ENCODE measurements around the gene F2RL1. TPM values are rescaled to one million over a fixed set of nuclear protein-coding genes. Genes with fewer than 3 reads are reported as not detected.

Gene F2RL1
- total RNA-seq, 1 donor from 2014 or later: 0.42 TPM

- Mint-ChIP-seq H3K9me3 (ENCODE audit: unreplicated experiment) (peaks cover 5% of the 10 kb centered on the region), H3K27me3 (ENCODE audit: unreplicated experiment) (peaks cover 4% of the 10 kb centered on the region), H3K27ac (ENCODE audit: unreplicated experiment) (no peak overlapping the region), H3K36me3 (ENCODE audit: unreplicated experiment) (peaks cover 4% of the 10 kb centered on the region), H3K4me1 (ENCODE audit: low read depth, unreplicated experiment) (no peaks in the 10 kb centered on the region), H3K4me3 (ENCODE audit: unreplicated experiment) (no peak overlapping the region)
- no peak for TF ChIP-seq CTCF (IDR thresholded peaks at IDR 0.05; ENCODE audit: partially characterized antibody, unreplicated experiment)
- DNase-seq: no peak
Measured at GRCh38 chr5:76789991-76790581, 28.7 kb upstream of the F2RL1 start.

GRCh38 chr5:76790632-76791290 lies 28.1 kb upstream of the F2RL1 start:
- Mint-ChIP-seq H3K27ac (ENCODE audit: unreplicated experiment) (no peak overlapping the region), H3K4me1 (ENCODE audit: low read depth, unreplicated experiment) (no peaks in the 10 kb centered on the region), H3K27me3 (ENCODE audit: unreplicated experiment) (peaks cover 4% of the 10 kb centered on the region), H3K9me3 (ENCODE audit: unreplicated experiment) (peaks cover 5% of the 10 kb centered on the region), H3K36me3 (ENCODE audit: unreplicated experiment) (peaks cover 4% of the 10 kb centered on the region), H3K4me3 (ENCODE audit: unreplicated experiment) (no peak overlapping the region)
- DNase-seq: no peak
- TF ChIP-seq CTCF (IDR thresholded peaks at IDR 0.05; ENCODE audit: partially characterized antibody, unreplicated experiment): no peak

GRCh38 chr5:76791461-76791860 lies 27.4 kb upstream of the F2RL1 start:
- no peak for DNase-seq
- no peaks in the 10 kb centered on the region for H3K4me1 Mint-ChIP-seq (ENCODE audit: low read depth, unreplicated experiment)
- no peak overlapping the region for H3K27ac Mint-ChIP-seq (ENCODE audit: unreplicated experiment)
- peaks cover 5% of the 10 kb centered on the region for H3K9me3 Mint-ChIP-seq (ENCODE audit: unreplicated experiment)
- H3K27me3 Mint-ChIP-seq (ENCODE audit: unreplicated experiment): peaks cover 4% of the 10 kb centered on the region
- H3K4me3 Mint-ChIP-seq (ENCODE audit: unreplicated experiment): no peak overlapping the region
- peaks cover 4% of the 10 kb centered on the region for H3K36me3 Mint-ChIP-seq (ENCODE audit: unreplicated experiment)
- no peak for TF ChIP-seq CTCF (IDR thresholded peaks at IDR 0.05; ENCODE audit: partially characterized antibody, unreplicated experiment)

- Mint-ChIP-seq H3K4me3 (ENCODE audit: unreplicated experiment) (no peak overlapping the region), H3K4me1 (ENCODE audit: low read depth, unreplicated experiment) (no peaks in the 10 kb centered on the region), H3K27ac (ENCODE audit: unreplicated experiment) (no peak overlapping the region), H3K27me3 (ENCODE audit: unreplicated experiment) (peaks cover 4% of the 10 kb centered on the region), H3K36me3 (ENCODE audit: unreplicated experiment) (no peaks in the 10 kb centered on the region), H3K9me3 (ENCODE audit: unreplicated experiment) (no peaks in the 10 kb centered on the region)
- TF ChIP-seq CTCF (IDR thresholded peaks at IDR 0.05; ENCODE audit: partially characterized antibody, unreplicated experiment): no peak
- no peak for DNase-seq
Measured at GRCh38 chr5:76794871-76795270, 24.0 kb upstream of the F2RL1 start.

GRCh38 chr5:76799588-76799987 lies 19.2 kb upstream of the F2RL1 start:
- H3K9me3 Mint-ChIP-seq (ENCODE audit: unreplicated experiment): peaks cover 5% of the 10 kb centered on the region
- H3K27me3 Mint-ChIP-seq (ENCODE audit: unreplicated experiment): no peaks in the 10 kb centered on the region
- H3K4me3 Mint-ChIP-seq (ENCODE audit: unreplicated experiment): no peak overlapping the region
- no peaks in the 10 kb centered on the region for H3K36me3 Mint-ChIP-seq (ENCODE audit: unreplicated experiment)
- TF ChIP-seq CTCF (IDR thresholded peaks at IDR 0.05; ENCODE audit: partially characterized antibody, unreplicated experiment): no peak
- no peak overlapping the region for H3K27ac Mint-ChIP-seq (ENCODE audit: unreplicated experiment)
- DNase-seq: no peak
- no peaks in the 10 kb centered on the region for H3K4me1 Mint-ChIP-seq (ENCODE audit: low read depth, unreplicated experiment)
